HepG2 (cell line): ENCODE measurements around the gene KLHL7. TPM values are rescaled to one million over a fixed set of nuclear protein-coding genes. Genes with fewer than 3 reads are reported as not detected.

Source experiments
- ATAC-seq: fragments of 200-7000 bp; cut with Tn5 transposase; 3 replicates; pipeline ENCODE4 v1.9.1; 2020; ENCODE audit warnings: mild to moderate bottlenecking, moderate library complexity
- BruUV-seq: library from RNA; stranded (reverse); fragments of 400-500 nt; replicated peaks from 2 replicates; lab custom pipeline; 2021; lab: Mats Ljungman, UMichigan
- CTCF ChIA-PET: fragments of 300-600 bp; formaldehyde crosslinking; extraction: SDS; loops from one replicate; lab custom pipeline; 2021; ENCODE audit warnings: low total read pairs, inconsistent platforms, low intra/inter-chr PET ratio; lab: Yijun Ruan, JAX
- POLR2A ChIA-PET: fragments of 350-600 bp; sonication (Branson Sonifier 250); formaldehyde crosslinking; loops from one replicate; lab custom pipeline; 2020; ENCODE audit warnings: antibody characterized with exemption, inconsistent platforms; lab: Yijun Ruan, JAX
- DNase-seq: peaks from one replicate; pipeline ENCODE4 v3.0.0-alpha.2; 2015; ENCODE audit warnings: low spot score
- FAIRE-seq: peaks from 3 replicates; lab custom pipeline; 2011; peaks lifted over from hg19 to GRCh38; lab: Jason Lieb, UNC
- H2AFZ ChIP-seq: one replicate; pipeline ENCODE4 v1.6.1; 2011; ENCODE audit warnings: low read length, inconsistent platforms
- H3K27ac ChIP-seq: fragments of 300-600 bp; 3 replicates; pipeline ENCODE4 v1.8.0; 2011; ENCODE audit warnings: mixed run types, mild to moderate bottlenecking, mixed read lengths, low read length, inconsistent platforms; ENCODE audit not compliant: insufficient read depth; ENCODE audit errors: extremely low read length
- H3K27me3 ChIP-seq, 2 experiments: fragments of 200-600 bp in 1 of 2; 2 replicates in 1 of 2; 3 replicates in 1 of 2; pipeline versions ENCODE4 v1.6.0 to v1.8.0; 2011; ENCODE audit warnings: low read length in 2 of 2, mild to moderate bottlenecking in 2 of 2, moderate library complexity in 2 of 2, inconsistent platforms in 1 of 2; ENCODE audit not compliant: insufficient read depth in 2 of 2, control insufficient read depth in 1 of 2
- H3K36me3 ChIP-seq, 2 experiments: fragments of 200-600 bp in 1 of 2; replicated peaks in 1 of 2; 2 replicates in 1 of 2; 3 replicates in 1 of 2; pipeline versions ENCODE4 v1.5.1 to v1.8.0; 2011; ENCODE audit warnings: low read length in 2 of 2, inconsistent platforms in 1 of 2; ENCODE audit not compliant: insufficient read depth in 2 of 2, control insufficient read depth in 1 of 2
- H3K4me1 ChIP-seq: 2 replicates; pipeline ENCODE4 v1.5.1; 2012; ENCODE audit warnings: low read length, inconsistent platforms; ENCODE audit not compliant: insufficient read depth
- H3K4me2 ChIP-seq: 2 replicates; pipeline ENCODE4 v1.6.0; 2011; ENCODE audit warnings: low read depth, low read length, inconsistent platforms
- H3K4me3 ChIP-seq, 3 experiments: fragments of 200-600 bp in 1 of 3; sonication (generic), shearing (Covaris generic) in 1 of 3; replicated peaks in 1 of 3; 2 replicates each; pipeline ENCODE4 v1.5.1; 2011 to 2016; ENCODE audit warnings: low read length in 3 of 3, inconsistent platforms in 2 of 3, low read depth in 2 of 3, mild to moderate bottlenecking in 2 of 3, control low read depth in 1 of 3, mixed read lengths in 1 of 3; ENCODE audit not compliant: insufficient read depth in 1 of 3
- H3K79me2 ChIP-seq: one replicate; pipeline ENCODE4 v1.6.1; 2011; ENCODE audit warnings: low read length, inconsistent platforms; ENCODE audit not compliant: insufficient read depth
- H3K9ac ChIP-seq: 2 replicates; pipeline ENCODE4 v1.6.0; 2011; ENCODE audit warnings: mild to moderate bottlenecking, low read depth, low read length, inconsistent platforms; ENCODE audit not compliant: insufficient read depth
- H3K9me3 ChIP-seq: 2 replicates; pipeline ENCODE4 v1.5.1; 2012; ENCODE audit warnings: mild to moderate bottlenecking, low read length
- H4K20me1 ChIP-seq: 2 replicates; pipeline ENCODE4 v1.6.0; 2011; ENCODE audit warnings: inconsistent platforms, mild to moderate bottlenecking, low read length, moderate library complexity; ENCODE audit not compliant: insufficient read depth
- FOXA3 ChIP-seq: IDR thresholded peaks from 2 replicates; pipeline ENCODE4 v1.6.1; 2016; ENCODE audit warnings: missing genetic modification reagents, missing compliant biosample characterization
- MAFF ChIP-seq: IDR thresholded peaks from 2 replicates; pipeline ENCODE4 v1.6.1; 2011; ENCODE audit warnings: low read depth, low read length, improper control_type of control experiment
- MAFK ChIP-seq, 2 experiments: IDR thresholded peaks in 1 of 2; conservative IDR thresholded peaks in 1 of 2; 2 replicates each; pipeline ENCODE4 v1.6.1; 2011; ENCODE audit warnings: improper control_type of control experiment in 2 of 2, low read length in 2 of 2
- MTA3 ChIP-seq: sonication (generic); formaldehyde crosslinking; IDR thresholded peaks from 2 replicates; pipeline ENCODE4 v1.4.0; 2020; ENCODE audit warnings: missing genetic modification reagents
- NFYC ChIP-seq: IDR thresholded peaks from 2 replicates; pipeline ENCODE4 v1.6.1; 2016; ENCODE audit warnings: missing genetic modification reagents, missing compliant biosample characterization
- ZKSCAN5 ChIP-seq: sonication (generic); formaldehyde crosslinking; IDR thresholded peaks from 2 replicates; pipeline ENCODE4 v1.5.1; 2020; ENCODE audit warnings: mild to moderate bottlenecking, missing genetic modification reagents
- ZNF432 ChIP-seq: sonication (generic); formaldehyde crosslinking; IDR thresholded peaks from 2 replicates; pipeline ENCODE4 v1.5.0; 2020; ENCODE audit warnings: missing genetic modification reagents, mild to moderate bottlenecking, borderline replicate concordance
- ZNF768 ChIP-seq: sonication (generic); formaldehyde crosslinking; IDR thresholded peaks from 2 replicates; pipeline ENCODE4 v1.4.0; 2020; ENCODE audit warnings: missing genetic modification reagents
- WGBS: methylation state at CpG from one replicate; pipeline ENCODE4 v1.1.6; 2017; ENCODE audit warnings: low lambda C conversion rate; 5-methylcytosine and 5-hydroxymethylcytosine counted together
- in situ Hi-C: cut with HindIII; loops from 2 replicates; pipeline ENCODE4 v1.10.0; 2017; ENCODE audit warnings: low pct_unique_long_range_greater_than_20kb; ENCODE audit not compliant: extremely low pct_ligation_motif_present
- intact Hi-C: fragments of 100-400 bp; cut with micrococcal nuclease; formaldehyde crosslinking; loops from one replicate; pipeline ENCODE4 v1.10.0; 2022; ENCODE audit not compliant: unreplicated experiment
- polyA plus RNA-seq, 8 experiments: library from polyadenylated mRNA; depleted of rRNA in 3 of 8; stranded (reverse) in 7 of 8; unstranded in 1 of 8; fragments of >200 nt; fragmentation: Illumina TruSeq in 4 of 8; extraction: Trizol in 4 of 8; gene quantifications; 2 replicates each; pipeline versions ENCODE4 v1.2.1 to v1.2.3, GENCODE V29; 2011 to 2016; ENCODE audit warnings: low read depth in 4 of 8, missing spikeins in 1 of 8, mixed read lengths in 1 of 8; ENCODE audit not compliant: insufficient read depth in 1 of 8
- total RNA-seq, 5 experiments: library from RNA; depleted of rRNA; stranded (reverse); fragments of >200 nt; fragmentation: Illumina TruSeq; extraction: Trizol; gene quantifications; 2 replicates each; pipeline ENCODE4 v1.2.3, GENCODE V29; 2016; ENCODE audit warnings: low read depth in 1 of 5

KLHL7 gene
- total and polyA plus RNA-seq, 2 of the 13 experiments (the other 11 are each of a cell fraction or from before 2014, with no cell fraction given): 16.2 to 34.4 TPM

- no peak for FAIRE-seq
- BruUV-seq: no TSS peak
- intact Hi-C loops: no loop called here
- Histone ChIP-seq H3K27ac (no peak overlapping the region), H3K9ac (no peak overlapping the region), H3K79me2 (no peaks in the 10 kb centered on the region), H4K20me1 (no peaks in the 10 kb centered on the region), H3K27me3 (no peaks in the 10 kb centered on the region), H3K9me3 (no peaks in the 10 kb centered on the region), H3K4me3 (no peak overlapping the region), H3K36me3 (no peaks in the 10 kb centered on the region), H2AFZ (no peak overlapping the region), H3K4me2 (no peak overlapping the region), H3K4me1 (no peaks in the 10 kb centered on the region)
- no peak for ATAC-seq
- TF ChIP-seq ZKSCAN5 (CRISPR knock-in tag) (no peak), FOXA3 (CRISPR knock-in tag) (no peak)
- 60% methylated on average over 4 of the region's 9 CpGs for WGBS
- POLR2A ChIA-PET: no interaction called here
- no peak for DNase-seq
- in situ Hi-C loops: no loop called here
- CTCF ChIA-PET: no interaction called here
These were observed 7.6 kb upstream of the KLHL7 start for GRCh38 chr7:23098029-23098428.

GRCh38 chr7:23098460-23098859 is 7.1 kb upstream of the KLHL7 start:
- DNase-seq (no peak), FAIRE-seq (no peak), ATAC-seq (peak; percentile 51; the same call in 2 of the 3 replicates)
- intact Hi-C loops (no loop called here), in situ Hi-C loops (no loop called here)
- Histone ChIP-seq H3K4me1 (no peaks in the 10 kb centered on the region), H3K27ac (no peak overlapping the region), H4K20me1 (no peaks in the 10 kb centered on the region), H3K36me3 (no peaks in the 10 kb centered on the region), H3K9ac (no peak overlapping the region), H2AFZ (no peak overlapping the region), H3K4me3 (no peak overlapping the region), H3K27me3 (no peaks in the 10 kb centered on the region), H3K4me2 (no peak overlapping the region), H3K9me3 (no peaks in the 10 kb centered on the region), H3K79me2 (no peaks in the 10 kb centered on the region)
- 6% methylated on average over 2 of the region's 2 CpGs for WGBS
- ChIA-PET POLR2A (no interaction called here), CTCF (no interaction called here)
- TF ChIP-seq NFYC (CRISPR knock-in tag) (no peak), MAFK (conservative IDR thresholded peaks at IDR 0.05 in 1 of 2, IDR thresholded peaks at IDR 0.05 in 1 of 2; ENCODE audit: low read length in 2 of 2) (peak; percentile 88), ZNF768 (no peak), ZNF432 (CRISPR knock-in tag) (peak; percentile 99), MTA3 (CRISPR knock-in tag) (no peak), MAFF (peak; percentile 86)
- BruUV-seq: no TSS peak
